GM12891 (cell line): Measurements from ENCODE around the gene IRAK3.

Source experiments
- PAX5 ChIP-seq: IDR thresholded peaks from 2 replicates; pipeline ENCODE4 v1.6.1; 2011; ENCODE audit warnings: low read length, moderate library complexity, mild to moderate bottlenecking; ENCODE audit not compliant: insufficient read depth, severe bottlenecking
- POLR2A ChIP-seq: IDR thresholded peaks from 2 replicates; pipeline ENCODE4 v1.6.1; 2011; ENCODE audit warnings: low read depth, low read length, control low read depth
- POLR2AphosphoS5 ChIP-seq: IDR thresholded peaks from 2 replicates; pipeline ENCODE4 v1.6.1; 2011; ENCODE audit warnings: low read depth, low read length, control low read depth
- POU2F2 ChIP-seq: IDR thresholded peaks from 2 replicates; pipeline ENCODE4 v1.6.1; 2011; ENCODE audit warnings: low read depth, mild to moderate bottlenecking, control low read depth, low read length, moderate library complexity
- SPI1 ChIP-seq: IDR thresholded peaks from 2 replicates; pipeline ENCODE4 v1.6.1; 2011; ENCODE audit warnings: low read depth, low read length, control low read depth
- TAF1 ChIP-seq: IDR thresholded peaks from 2 replicates; pipeline ENCODE4 v1.6.1; 2011; ENCODE audit warnings: low read depth, low read length, control low read depth

GRCh38 chr12:66187036-66187435 is 2.0 kb upstream of the IRAK3 start:
- no peak for TF ChIP-seq TAF1
- TF ChIP-seq POLR2A = no peak
- TF ChIP-seq POLR2AphosphoS5 = no peak
- no peak for TF ChIP-seq PAX5
- no peak for TF ChIP-seq SPI1
- TF ChIP-seq POU2F2 = no peak
